Frontal cortex (tissue), 4 donors: ENCODE data around the gene SPRY4. TPM values are rescaled to one million over a fixed set of nuclear protein-coding genes. Genes with fewer than 3 reads are reported as not detected.
"Not testable (repeated sequence)": the region's sequence is repeated elsewhere in the genome, so short reads cannot be mapped to it uniquely, and the experiment has no call there.

ENCODE experiments used
- DNase-seq, 2 donors: peaks; one replicate each; pipeline ENCODE4 v3.0.0; 2012; ENCODE audit warnings: low spot score in 2 of 2
- FAIRE-seq: peaks from 2 replicates; lab custom pipeline; 2012; peaks lifted over from hg19 to GRCh38; lab: Jason Lieb, UNC
- small RNA-seq: library from RNA; depleted of rRNA; stranded (forward); fragments of <200 nt; gene quantifications from one replicate; pipeline ENCODE3, GENCODE V24; 2014
- total RNA-seq: library from RNA; depleted of rRNA; stranded (reverse); fragments of >200 nt; gene quantifications from one replicate; pipeline ENCODE4 v1.2.3, GENCODE V29; 2014
- donor health status: control.
- donor health status: control.
- donor health status: control.

The SPRY4 gene
- total RNA-seq, 1 donor from 2014 or later = 4.5 TPM

DNA sequence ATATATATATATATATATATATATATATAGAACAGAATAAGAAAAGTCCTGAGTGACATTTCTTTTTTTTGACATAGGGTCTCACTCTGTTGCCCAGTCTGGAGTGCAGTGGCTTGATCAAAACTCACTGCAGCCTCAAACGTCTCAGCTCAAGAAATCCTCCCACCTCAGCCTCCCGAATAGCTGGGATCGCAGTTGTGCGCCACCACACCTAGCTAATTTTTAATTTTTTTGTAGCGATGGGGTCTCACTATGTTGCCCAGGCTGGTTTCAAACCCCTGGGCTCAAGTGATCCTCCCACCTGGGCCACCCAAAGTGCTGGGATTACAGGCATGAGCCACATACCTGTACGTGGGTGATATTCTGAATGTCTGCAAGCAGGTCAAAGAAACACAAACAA is 48.3 kb downstream of the SPRY4 start:
- DNase-seq (no peak), FAIRE-seq (no peak)

DNA sequence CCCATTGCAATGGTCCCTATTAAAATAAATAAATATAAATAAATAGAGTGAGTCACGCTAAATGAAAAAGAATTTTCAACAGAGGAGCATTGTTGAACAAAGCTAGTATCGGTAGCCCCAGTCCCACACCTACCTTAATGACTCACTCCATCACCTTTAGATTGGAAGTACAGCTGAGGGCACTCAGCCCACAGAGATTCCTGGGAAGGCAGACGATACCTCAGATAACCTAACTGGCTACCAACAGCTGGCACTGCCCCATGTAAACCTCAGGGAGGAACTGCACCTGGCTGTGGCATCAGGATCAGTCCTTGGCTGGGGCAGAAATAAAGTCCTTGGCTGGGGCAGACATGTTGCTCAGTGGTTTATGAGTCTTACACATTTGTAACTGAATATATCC is 49.3 kb downstream of the SPRY4 start:
- FAIRE-seq (no peak), DNase-seq (no peak)

DNA sequence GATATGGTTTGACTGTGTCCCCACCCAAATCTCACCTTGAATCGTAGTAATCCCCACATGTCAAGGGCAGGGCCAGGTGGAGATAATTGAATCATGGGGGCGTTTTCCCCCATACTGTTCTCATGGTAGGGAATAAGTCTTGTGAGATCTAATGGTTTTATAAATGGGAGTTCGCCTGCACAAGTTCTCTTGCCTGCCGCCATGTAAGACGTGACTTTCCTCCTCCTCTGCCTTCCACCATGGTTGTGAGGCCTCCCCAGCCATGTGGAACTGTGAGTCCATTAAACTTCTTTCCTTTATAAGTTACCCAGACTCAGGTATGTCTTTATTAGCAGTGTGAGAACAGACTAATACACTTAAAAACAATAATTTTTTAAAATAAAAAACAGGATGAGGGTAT is 52.2 kb downstream of the SPRY4 start:
- FAIRE-seq, DNase-seq: not testable (repeated sequence)

DNA sequence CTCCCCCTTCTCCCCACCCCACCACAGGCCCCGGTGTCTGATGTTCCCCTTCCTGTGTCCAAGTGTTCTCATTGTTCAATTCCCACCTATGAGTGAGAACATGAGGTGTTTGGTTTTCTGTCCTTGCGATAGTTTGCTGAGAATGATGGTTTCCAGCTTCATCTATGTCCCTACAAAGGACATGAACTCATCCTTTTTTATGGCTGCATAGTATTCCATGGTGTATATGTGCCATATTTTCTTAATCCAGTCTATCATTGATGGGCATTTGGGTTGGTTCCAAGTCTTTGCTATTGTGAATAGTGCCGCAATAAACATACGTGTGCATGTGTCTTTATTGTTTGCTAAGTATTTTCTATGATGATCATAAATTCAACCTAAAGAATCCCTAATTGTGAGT is 60.7 kb downstream of the SPRY4 start:
- DNase-seq, FAIRE-seq: not testable (repeated sequence)

DNA sequence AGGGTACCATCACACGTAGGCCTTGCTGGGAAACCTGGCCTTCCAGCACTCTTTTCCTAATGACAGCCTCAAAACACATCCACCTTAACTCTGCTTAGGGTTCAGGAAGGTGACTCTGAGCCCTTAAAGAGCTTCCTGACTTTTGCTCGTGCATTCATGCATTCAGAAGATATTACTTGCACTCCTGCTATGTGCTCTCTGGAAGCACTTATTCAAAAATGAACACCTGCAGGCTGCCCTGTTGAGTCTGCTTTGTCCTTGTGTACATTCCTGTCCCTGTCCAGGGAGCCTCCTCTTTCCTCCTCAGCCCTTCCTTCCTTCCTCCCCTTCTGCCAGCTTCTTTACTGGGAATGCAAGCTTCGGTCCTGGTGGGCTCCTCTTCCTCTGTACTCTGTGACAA is 61.5 kb downstream of the SPRY4 start:
- no peak for DNase-seq
- FAIRE-seq = no peak

DNA sequence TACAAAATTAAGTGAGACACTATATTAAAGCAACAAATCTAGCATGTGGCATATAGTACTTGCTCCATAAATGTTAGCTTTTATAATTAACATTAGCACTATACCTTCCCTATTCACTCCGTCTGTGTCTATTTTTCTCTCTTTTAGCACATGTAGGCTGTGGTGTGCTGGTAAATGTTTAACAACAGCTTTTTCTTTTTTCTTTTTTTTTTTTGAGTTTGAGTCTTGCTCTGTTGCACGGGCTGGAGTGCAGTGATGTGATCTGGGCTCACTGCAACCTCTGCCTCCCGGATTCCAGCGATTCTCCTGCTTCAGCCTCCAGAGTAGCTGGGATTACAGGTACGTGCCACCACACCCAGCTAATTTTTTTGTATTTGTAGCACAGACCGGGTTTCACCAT is 62.1 kb downstream of the SPRY4 start:
- FAIRE-seq = no peak
- no peak for DNase-seq

Small RNA genes lying within 50 kb of the gene (small RNA-seq; reads per million reads assigned to genes)
- gene RF02038 (not detected), gene RF02039 (not detected)

Other genes starting within 250 kb of the SPRY4 start
- 115 TPM for gene NDFIP1, start 216.2 kb downstream of the SPRY4 start, total RNA-seq